C4-2B (cell line): ENCODE results near the gene DNAH17.

Experiments
- H3K27ac ChIP-seq: fragments of 450-650 bp; 2 replicates; pipeline ENCODE4 v1.5.1; 2017
- CTCF ChIP-seq: fragments of 450-650 bp; conservative IDR thresholded peaks from 2 replicates; pipeline ENCODE4 v1.5.1; 2017; ENCODE audit warnings: mild to moderate bottlenecking
- ZFX ChIP-seq: fragments of 450-650 bp; IDR thresholded peaks from 2 replicates; pipeline ENCODE4 v1.6.1; 2017

The DNAH17 gene

GRCh38 chr17:78528541-78528940 is 48.7 kb downstream of the DNAH17 start:
- TF ChIP-seq ZFX = no peak
- no peak for TF ChIP-seq CTCF
- H3K27ac ChIP-seq = no peak overlapping the region

- H3K27ac ChIP-seq = no peak overlapping the region
- TF ChIP-seq CTCF = no peak
These were observed 49.9 kb downstream of the DNAH17 start for GRCh38 chr17:78527345-78527744.

DNA sequence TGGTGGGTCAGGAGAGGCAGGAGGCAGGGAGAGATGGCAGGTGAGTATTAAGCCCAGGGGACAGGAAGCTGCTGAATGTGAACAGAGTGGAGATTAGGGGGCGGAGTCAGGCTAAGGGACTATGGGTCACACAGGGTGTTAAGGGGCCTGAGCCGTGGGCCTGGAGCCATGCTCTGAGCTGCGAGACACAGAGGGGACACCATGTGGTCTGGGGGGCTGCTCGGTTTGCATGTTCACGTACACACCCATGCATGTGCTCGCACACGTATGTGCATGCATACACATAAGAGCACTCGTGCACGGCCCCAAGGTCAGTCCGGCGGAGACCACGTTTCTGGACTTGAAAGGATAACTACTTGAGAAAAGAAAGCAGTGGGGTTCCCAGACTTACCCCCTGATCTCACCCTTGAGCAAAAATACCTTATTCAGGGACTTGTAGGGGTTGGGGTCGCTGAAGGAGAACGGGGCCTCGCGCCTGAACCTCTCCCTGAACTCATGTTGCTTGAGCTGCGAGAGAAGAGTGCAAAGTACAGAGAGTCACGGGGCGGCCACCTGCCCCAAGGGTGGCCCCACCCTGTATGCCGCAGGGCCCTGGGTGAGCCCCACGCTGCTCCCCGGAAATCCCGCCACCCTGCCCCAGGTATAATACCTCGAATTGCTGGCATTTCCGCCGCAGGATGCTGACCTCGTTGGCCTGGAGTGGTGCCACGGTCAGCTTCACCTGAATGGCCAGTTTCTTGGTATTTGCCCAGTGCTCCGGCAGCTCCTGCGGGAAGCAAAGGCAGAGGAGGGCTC is 50.8 kb downstream of the DNAH17 start:
- TF ChIP-seq CTCF = no peak
- no peak for TF ChIP-seq ZFX
- no peak overlapping the region for H3K27ac ChIP-seq

DNA sequence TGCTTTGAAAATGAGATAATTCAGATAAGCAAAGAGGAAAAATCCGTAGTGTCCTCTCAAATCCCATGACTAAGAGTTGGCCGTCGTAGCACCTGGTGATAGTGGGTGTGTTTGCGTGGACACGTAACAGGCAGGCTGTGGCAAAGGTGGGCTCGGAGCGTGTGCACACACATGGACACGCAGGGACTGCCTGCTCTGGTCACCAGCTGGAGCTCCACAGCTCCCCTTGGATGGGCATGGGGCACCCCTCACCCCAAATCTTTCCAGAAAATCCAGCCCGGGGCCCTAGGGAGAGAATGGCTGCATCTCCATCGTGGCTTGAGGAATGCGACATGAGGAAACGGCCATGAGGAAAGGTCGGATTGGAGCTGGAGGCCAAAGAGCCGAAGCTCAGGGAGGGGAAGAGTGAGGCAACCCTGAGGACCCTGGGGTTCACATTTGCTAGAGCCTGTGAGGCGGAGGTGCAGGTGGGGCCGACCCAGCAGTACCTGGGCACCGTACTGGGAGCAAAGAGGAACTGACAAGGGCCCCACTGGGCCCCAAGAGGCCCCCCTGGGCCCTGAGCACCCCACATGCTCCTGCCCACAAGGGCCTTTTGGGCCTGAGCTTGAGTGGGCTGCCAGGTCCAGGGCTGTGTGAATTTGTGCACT is 51.6 kb downstream of the DNAH17 start:
- no peak for TF ChIP-seq ZFX
- no peak for TF ChIP-seq CTCF
- no peak overlapping the region for H3K27ac ChIP-seq

- TF ChIP-seq ZFX = no peak
- TF ChIP-seq CTCF = no peak
- no peak overlapping the region for H3K27ac ChIP-seq
These were observed 52.2 kb downstream of the DNAH17 start for GRCh38 chr17:78524870-78525510.

DNA sequence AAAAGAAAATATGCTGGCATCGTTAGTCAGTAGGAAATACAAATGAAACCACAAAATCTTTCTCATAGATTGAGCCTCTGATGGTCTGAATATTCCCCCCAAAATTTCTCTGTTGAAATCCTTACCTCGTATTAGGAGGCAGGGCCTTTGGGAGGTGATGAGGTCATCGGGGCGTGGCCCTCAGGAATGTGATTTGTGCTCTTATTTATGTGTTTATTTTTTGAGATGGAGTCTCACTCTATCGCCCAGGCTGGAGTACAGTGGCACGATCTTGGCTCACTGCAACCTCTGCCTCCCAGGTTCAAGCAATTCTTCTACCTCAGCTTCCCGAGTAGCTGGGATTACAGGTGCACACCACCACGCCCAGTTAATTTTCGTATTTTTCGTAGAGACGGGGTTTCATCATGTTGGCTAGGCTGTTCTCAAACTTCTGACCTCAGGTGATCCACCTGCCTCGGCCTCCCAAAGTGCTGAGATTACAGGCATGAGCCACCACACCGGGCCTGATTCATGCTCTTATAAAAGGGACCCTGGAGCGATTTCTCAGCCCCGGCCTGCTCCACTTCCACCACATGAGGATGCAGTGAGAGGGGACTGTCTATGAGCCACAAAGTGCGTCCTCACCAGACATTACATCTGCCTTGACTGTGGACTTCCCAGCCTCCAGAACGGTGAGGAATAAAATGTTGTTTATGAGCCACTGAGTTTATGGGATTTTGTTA is 53.1 kb downstream of the DNAH17 start:
- TF ChIP-seq ZFX = no peak
- no peak for TF ChIP-seq CTCF
- H3K27ac ChIP-seq = no peak overlapping the region
